ENCODE data around the gene PKMYT1. TPM values are rescaled to one million over a fixed set of nuclear protein-coding genes. Genes with fewer than 3 reads are reported as not detected.

The PKMYT1 gene
- total RNA-seq, 2 donors from 2014 or later: 88.5 to 101 TPM

GRCh38 chr16:2950353-2950724 lies 29.9 kb downstream of the PKMYT1 start:
- Mint-ChIP-seq H3K36me3 (ENCODE audit: low read depth) (peaks cover 16% of the 10 kb centered on the region), H3K27ac (no peak overlapping the region), H3K9me3 (peaks cover 9% of the 10 kb centered on the region), H3K27me3 (ENCODE audit: insufficient read depth) (no peaks in the 10 kb centered on the region), H3K4me3 (no peak overlapping the region), H3K4me1 (peaks cover 8% of the 10 kb centered on the region)
- Histone ChIP-seq H3K9me3 (ENCODE audit: control insufficient read depth, low read length) (no peaks in the 10 kb centered on the region), H3K27me3 (ENCODE audit: control insufficient read depth, insufficient read depth, low read length, poor library complexity, severe bottlenecking) (no peaks in the 10 kb centered on the region), H3K4me3 (ENCODE audit: low read length) (no peak overlapping the region), H3K36me3 (ENCODE audit: control insufficient read depth, insufficient read depth, low read length) (peaks cover 4% of the 10 kb centered on the region), H3K27ac (ENCODE audit: low read depth, low read length) (no peak overlapping the region), H3K4me1 (ENCODE audit: control insufficient read depth, insufficient read depth, low read length) (peaks cover 8% of the 10 kb centered on the region), H3K9ac (ENCODE audit: extremely low read depth, low read length, poor library complexity, severe bottlenecking) (no peak overlapping the region)
- TF ChIP-seq CTCF (conservative IDR thresholded peaks at IDR 0.05): no peak
- no peak for DNase-seq
- WGBS, 2 experiments (ENCODE audit: insufficient coverage in 1 of 2, insufficient read length in 1 of 2): 93 to 98% methylated on average over 13 of the region's 13 CpGs

- Mint-ChIP-seq H3K36me3 (ENCODE audit: low read depth) (peaks cover 16% of the 10 kb centered on the region), H3K4me1 (peaks cover 6% of the 10 kb centered on the region), H3K27me3 (ENCODE audit: insufficient read depth) (no peaks in the 10 kb centered on the region), H3K9me3 (peaks cover 9% of the 10 kb centered on the region), H3K27ac (no peak overlapping the region), H3K4me3 (no peak overlapping the region)
- WGBS, 2 experiments (ENCODE audit: insufficient coverage in 1 of 2, insufficient read length in 1 of 2): 93 to 96% methylated on average over 18 to 19 of the region's 19 CpGs
- TF ChIP-seq CTCF (conservative IDR thresholded peaks at IDR 0.05): no peak
- Histone ChIP-seq H3K4me3 (ENCODE audit: low read length) (no peak overlapping the region), H3K27me3 (ENCODE audit: control insufficient read depth, insufficient read depth, low read length, poor library complexity, severe bottlenecking) (no peaks in the 10 kb centered on the region), H3K9ac (ENCODE audit: extremely low read depth, low read length, poor library complexity, severe bottlenecking) (no peak overlapping the region), H3K36me3 (ENCODE audit: control insufficient read depth, insufficient read depth, low read length) (peaks cover 6% of the 10 kb centered on the region), H3K27ac (ENCODE audit: low read depth, low read length) (no peak overlapping the region), H3K4me1 (ENCODE audit: control insufficient read depth, insufficient read depth, low read length) (peaks cover 8% of the 10 kb centered on the region), H3K9me3 (ENCODE audit: control insufficient read depth, low read length) (no peaks in the 10 kb centered on the region)
- no peak for DNase-seq
Measured at GRCh38 chr16:2949705-2950352, 30.4 kb downstream of the PKMYT1 start.

GRCh38 chr16:2948807-2949704 lies 31.2 kb downstream of the PKMYT1 start:
- no peak for DNase-seq
- 93% methylated on average over 33 to 36 of the region's 36 CpGs for WGBS, 2 experiments (ENCODE audit: insufficient coverage in 1 of 2, insufficient read length in 1 of 2)
- Mint-ChIP-seq H3K27me3 (ENCODE audit: insufficient read depth) (no peaks in the 10 kb centered on the region), H3K36me3 (ENCODE audit: low read depth) (peaks cover 16% of the 10 kb centered on the region), H3K4me3 (no peak overlapping the region), H3K27ac (no peak overlapping the region), H3K9me3 (peaks cover 9% of the 10 kb centered on the region), H3K4me1 (peaks cover 2% of the 10 kb centered on the region)
- H3K36me3 ChIP-seq (ENCODE audit: control insufficient read depth, insufficient read depth, low read length): peaks cover 8% of the 10 kb centered on the region
- no peak for TF ChIP-seq CTCF (conservative IDR thresholded peaks at IDR 0.05)
- no peak overlapping the region for H3K27ac ChIP-seq (ENCODE audit: low read depth, low read length)
- peaks cover 5% of the 10 kb centered on the region for H3K4me1 ChIP-seq (ENCODE audit: control insufficient read depth, insufficient read depth, low read length)
- no peaks in the 10 kb centered on the region for H3K27me3 ChIP-seq (ENCODE audit: control insufficient read depth, insufficient read depth, low read length, poor library complexity, severe bottlenecking)
- H3K4me3 ChIP-seq (ENCODE audit: low read length): no peak overlapping the region
- H3K9me3 ChIP-seq (ENCODE audit: control insufficient read depth, low read length): no peaks in the 10 kb centered on the region
- H3K9ac ChIP-seq (ENCODE audit: extremely low read depth, low read length, poor library complexity, severe bottlenecking): no peak overlapping the region
